Loucy (cell line): Measurements from ENCODE around the gene SCTR.

Source experiments
- H2AFZ ChIP-seq: fragments of 200-600 bp; sonication (generic); 2 replicates; pipeline ENCODE4 v1.6.0; 2016; ENCODE audit warnings: antibody characterized with exemption, mild to moderate bottlenecking, low read length, moderate library complexity
- H3F3A ChIP-seq: fragments of 200-600 bp; 2 replicates; pipeline ENCODE4 v1.6.0; 2016; ENCODE audit warnings: antibody characterized with exemption, low read depth, mild to moderate bottlenecking
- H3K27me3 ChIP-seq: fragments of 200-600 bp; sonication (generic); 2 replicates; pipeline ENCODE4 v1.6.1; 2014; ENCODE audit warnings: low read length, mild to moderate bottlenecking; ENCODE audit not compliant: insufficient read depth, poor library complexity, severe bottlenecking
- H3K36me3 ChIP-seq: fragments of 200-600 bp; sonication (generic); 2 replicates; pipeline ENCODE4 v1.6.1; 2016; ENCODE audit warnings: low read length; ENCODE audit not compliant: insufficient read depth
- H3K4me1 ChIP-seq: fragments of 200-600 bp; sonication (generic); 2 replicates; pipeline ENCODE4 v1.5.1; 2014; ENCODE audit warnings: low read length, mild to moderate bottlenecking; ENCODE audit not compliant: insufficient read depth, poor library complexity, severe bottlenecking
- H3K4me2 ChIP-seq: fragments of 200-600 bp; sonication (generic); 2 replicates; pipeline ENCODE4 v1.6.0; 2014; ENCODE audit warnings: antibody characterized with exemption, low read length, low read depth, mild to moderate bottlenecking; ENCODE audit not compliant: poor library complexity, severe bottlenecking
- H3K4me3 ChIP-seq: fragments of 200-600 bp; sonication (generic); 2 replicates; pipeline ENCODE4 v1.5.1; 2014; ENCODE audit warnings: low read length, mild to moderate bottlenecking, mixed read lengths; ENCODE audit not compliant: poor library complexity, severe bottlenecking
- H3K79me2 ChIP-seq: fragments of 200-600 bp; sonication (generic); 2 replicates; pipeline ENCODE4 v1.6.1; 2014; ENCODE audit warnings: low read length; ENCODE audit not compliant: insufficient read depth
- H3K9ac ChIP-seq: fragments of 200-600 bp; sonication (generic); 2 replicates; pipeline ENCODE4 v1.6.0; 2014; ENCODE audit warnings: mild to moderate bottlenecking, low read depth, low read length, moderate library complexity; ENCODE audit not compliant: poor library complexity, severe bottlenecking
- H3K9me2 ChIP-seq: fragments of 200-600 bp; sonication (generic); replicated peaks from 2 replicates; pipeline ENCODE4 v1.6.1; 2016; ENCODE audit warnings: low read depth, low read length, mixed read lengths
- H3K9me3 ChIP-seq: fragments of 200-600 bp; sonication (generic); 2 replicates; pipeline ENCODE4 v1.6.1; 2014; ENCODE audit warnings: mild to moderate bottlenecking, antibody characterized with exemption, low read length, low read depth; ENCODE audit not compliant: insufficient read depth
- H4K20me1 ChIP-seq: fragments of 200-600 bp; sonication (generic); 2 replicates; pipeline ENCODE4 v1.6.0; 2014; ENCODE audit warnings: antibody characterized with exemption, low read length, mild to moderate bottlenecking; ENCODE audit not compliant: insufficient read depth, poor library complexity, severe bottlenecking
- CTCF ChIP-seq: fragments of 200-600 bp; sonication (generic); conservative IDR thresholded peaks from 2 replicates; pipeline ENCODE4 v1.5.1; 2014; ENCODE audit warnings: mild to moderate bottlenecking, antibody characterized with exemption, low read length
- EZH2phosphoT487 ChIP-seq: fragments of 200-600 bp; IDR thresholded peaks from 2 replicates; pipeline ENCODE4 v1.6.1; 2018; ENCODE audit warnings: antibody characterized with exemption, mild to moderate bottlenecking, moderate library complexity, borderline replicate concordance

The SCTR gene

GRCh38 chr2:119545754-119546446 lies 21.6 kb upstream of the SCTR start:
- TF ChIP-seq CTCF: no peak
- TF ChIP-seq EZH2phosphoT487: no peak
- Histone ChIP-seq H3K27me3 (no peaks in the 10 kb centered on the region), H3F3A (no peaks in the 10 kb centered on the region), H3K4me2 (no peak overlapping the region), H3K36me3 (no peaks in the 10 kb centered on the region), H4K20me1 (no peaks in the 10 kb centered on the region), H3K4me3 (no peak overlapping the region), H3K9me2 (no peaks in the 10 kb centered on the region), H3K4me1 (no peaks in the 10 kb centered on the region), H3K79me2 (no peaks in the 10 kb centered on the region), H2AFZ (no peak overlapping the region), H3K9me3 (no peaks in the 10 kb centered on the region), H3K9ac (no peak overlapping the region)

- Histone ChIP-seq H3K9me2 (no peaks in the 10 kb centered on the region), H3K4me3 (no peak overlapping the region), H3K9me3 (no peaks in the 10 kb centered on the region), H3K4me2 (no peak overlapping the region), H3K79me2 (no peaks in the 10 kb centered on the region), H3K9ac (no peak overlapping the region), H3K36me3 (no peaks in the 10 kb centered on the region), H4K20me1 (no peaks in the 10 kb centered on the region), H3F3A (no peaks in the 10 kb centered on the region), H3K27me3 (no peaks in the 10 kb centered on the region), H3K4me1 (no peaks in the 10 kb centered on the region), H2AFZ (no peak overlapping the region)
- TF ChIP-seq CTCF: no peak
- no peak for TF ChIP-seq EZH2phosphoT487
Measured at GRCh38 chr2:119544939-119545475, 20.7 kb upstream of the SCTR start.

GRCh38 chr2:119544075-119544938 lies 20.0 kb upstream of the SCTR start, which contains the start of gene CFAP221:
Gene CFAP221 (plus strand): TSS chr2:119544449. CDS start chr2:119546132, 1,683 bp downstream.
- no peak within 1 kb of the TSS for H3K9ac ChIP-seq
- H3K79me2 ChIP-seq: no peaks in the 10 kb centered on the region
- no peaks in the 10 kb centered on the region for H3K4me1 ChIP-seq
- H3K4me2 ChIP-seq: no peak within 1 kb of the TSS
- H2AFZ ChIP-seq: no peak within 1 kb of the TSS
- no peaks in the 10 kb centered on the region for H3F3A ChIP-seq
- H4K20me1 ChIP-seq: no peaks in the 10 kb centered on the region
- no peaks in the 10 kb centered on the region for H3K9me2 ChIP-seq
- no peaks in the 10 kb centered on the region for H3K9me3 ChIP-seq
- no peak within 1 kb of the TSS for H3K4me3 ChIP-seq
- TF ChIP-seq EZH2phosphoT487 (no peak), CTCF (no peak)
- H3K27me3 ChIP-seq: no peaks in the 10 kb centered on the region
- no peaks in the 10 kb centered on the region for H3K36me3 ChIP-seq
